Fibroblast of skin of right quadriceps (primary cell): Measurements from ENCODE around the gene MED23.

Source experiments
- DNase-seq: peaks from one replicate; pipeline ENCODE4 v3.0.0-alpha.2; 2013

The MED23 gene, protein sequence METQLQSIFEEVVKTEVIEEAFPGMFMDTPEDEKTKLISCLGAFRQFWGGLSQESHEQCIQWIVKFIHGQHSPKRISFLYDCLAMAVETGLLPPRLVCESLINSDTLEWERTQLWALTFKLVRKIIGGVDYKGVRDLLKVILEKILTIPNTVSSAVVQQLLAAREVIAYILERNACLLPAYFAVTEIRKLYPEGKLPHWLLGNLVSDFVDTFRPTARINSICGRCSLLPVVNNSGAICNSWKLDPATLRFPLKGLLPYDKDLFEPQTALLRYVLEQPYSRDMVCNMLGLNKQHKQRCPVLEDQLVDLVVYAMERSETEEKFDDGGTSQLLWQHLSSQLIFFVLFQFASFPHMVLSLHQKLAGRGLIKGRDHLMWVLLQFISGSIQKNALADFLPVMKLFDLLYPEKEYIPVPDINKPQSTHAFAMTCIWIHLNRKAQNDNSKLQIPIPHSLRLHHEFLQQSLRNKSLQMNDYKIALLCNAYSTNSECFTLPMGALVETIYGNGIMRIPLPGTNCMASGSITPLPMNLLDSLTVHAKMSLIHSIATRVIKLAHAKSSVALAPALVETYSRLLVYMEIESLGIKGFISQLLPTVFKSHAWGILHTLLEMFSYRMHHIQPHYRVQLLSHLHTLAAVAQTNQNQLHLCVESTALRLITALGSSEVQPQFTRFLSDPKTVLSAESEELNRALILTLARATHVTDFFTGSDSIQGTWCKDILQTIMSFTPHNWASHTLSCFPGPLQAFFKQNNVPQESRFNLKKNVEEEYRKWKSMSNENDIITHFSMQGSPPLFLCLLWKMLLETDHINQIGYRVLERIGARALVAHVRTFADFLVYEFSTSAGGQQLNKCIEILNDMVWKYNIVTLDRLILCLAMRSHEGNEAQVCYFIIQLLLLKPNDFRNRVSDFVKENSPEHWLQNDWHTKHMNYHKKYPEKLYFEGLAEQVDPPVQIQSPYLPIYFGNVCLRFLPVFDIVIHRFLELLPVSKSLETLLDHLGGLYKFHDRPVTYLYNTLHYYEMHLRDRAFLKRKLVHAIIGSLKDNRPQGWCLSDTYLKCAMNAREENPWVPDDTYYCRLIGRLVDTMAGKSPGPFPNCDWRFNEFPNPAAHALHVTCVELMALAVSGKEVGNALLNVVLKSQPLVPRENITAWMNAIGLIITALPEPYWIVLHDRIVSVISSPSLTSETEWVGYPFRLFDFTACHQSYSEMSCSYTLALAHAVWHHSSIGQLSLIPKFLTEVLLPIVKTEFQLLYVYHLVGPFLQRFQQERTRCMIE (N-terminal part only)

GRCh38 chr6:131627724-131628682 is at the start of gene MED23:
Gene MED23 (minus strand): TSS chr6:131628242. CDS start chr6:131628049, 193 bp downstream.
- DNase-seq = peak; percentile 94

- no peak for DNase-seq
Observed at GRCh38 chr6:131673184-131673583, 45.1 kb upstream of the MED23 start.

GRCh38 chr6:131669891-131670290 is 41.8 kb upstream of the MED23 start:
- DNase-seq = no peak

DNA sequence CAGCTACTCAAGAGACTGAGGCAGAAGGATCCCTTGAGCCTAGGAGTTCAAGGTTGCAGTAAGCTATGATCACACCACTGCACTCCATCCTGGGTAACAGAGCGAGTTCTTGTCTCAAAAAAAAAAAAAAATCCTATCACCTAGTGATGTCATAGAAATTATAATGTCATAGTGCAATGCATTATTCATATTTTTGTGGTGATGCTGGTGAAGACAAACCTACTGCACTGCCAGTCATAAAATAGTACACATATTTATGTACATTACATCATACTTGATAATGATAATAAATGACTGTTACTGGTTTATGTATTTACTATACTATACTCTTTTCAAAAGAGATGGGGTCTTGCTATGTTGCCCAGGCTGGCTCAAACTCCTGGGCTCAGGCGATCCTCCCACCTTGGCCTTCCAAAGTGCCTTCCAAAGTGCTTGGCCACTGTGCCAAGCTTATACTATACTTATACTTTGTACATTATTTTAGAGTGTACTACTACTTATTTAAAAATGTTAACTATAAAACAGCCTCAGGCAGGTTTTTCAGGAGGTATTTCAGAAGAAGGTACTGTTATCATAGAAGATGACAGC is 35.6 kb upstream of the MED23 start:
- DNase-seq = no peak

GRCh38 chr6:131660195-131660594 is 32.2 kb upstream of the MED23 start:
- DNase-seq = peak; percentile 20

- no peak for DNase-seq
Observed at GRCh38 chr6:131658287-131658686, 30.2 kb upstream of the MED23 start.

DNA sequence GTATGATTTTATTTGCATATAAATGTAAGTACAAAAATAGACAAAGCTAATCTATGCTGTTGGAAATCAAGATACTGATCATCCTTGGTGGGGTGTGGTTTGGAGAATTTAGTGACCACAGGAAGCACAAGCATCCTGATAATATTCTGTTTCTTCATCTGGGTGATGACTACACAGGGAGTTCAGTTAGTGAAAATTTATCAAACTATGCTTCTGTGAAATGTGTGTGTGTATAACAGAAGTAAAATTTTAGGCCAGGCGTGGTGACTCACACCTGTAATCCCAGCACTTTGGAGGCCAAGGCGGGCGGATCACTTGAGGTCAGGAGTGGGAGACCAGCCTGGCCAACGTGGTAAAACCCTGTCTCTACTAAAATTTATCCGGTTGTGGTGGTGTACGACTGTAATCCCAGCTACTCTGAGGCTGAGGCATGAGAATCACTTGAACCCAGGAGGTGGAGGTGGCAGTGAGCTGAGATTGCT is 29.6 kb upstream of the MED23 start:
- DNase-seq = peak; percentile 36

DNA sequence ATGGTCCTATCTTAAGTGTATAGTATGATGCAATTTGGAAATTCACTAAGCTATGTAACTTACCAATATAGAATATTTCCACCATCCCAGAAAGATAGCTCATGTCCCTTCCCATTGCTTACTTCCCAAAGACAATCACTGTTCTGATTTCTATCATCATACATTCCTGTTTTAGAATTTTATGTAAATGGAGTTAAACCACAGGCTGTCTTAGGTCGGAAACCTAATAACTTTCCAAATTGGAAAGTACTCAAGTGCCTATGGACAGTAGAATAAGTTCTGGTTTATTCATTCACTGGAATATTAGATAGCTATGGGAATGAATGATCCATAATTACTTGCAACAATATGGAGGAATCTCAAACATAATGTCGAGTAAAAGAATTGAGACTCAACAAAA is 29.2 kb upstream of the MED23 start:
- no peak for DNase-seq

GRCh38 chr6:131656667-131657066 is 28.6 kb upstream of the MED23 start:
- DNase-seq = no peak

- DNase-seq = no peak
Observed at GRCh38 chr6:131655951-131656350, 27.9 kb upstream of the MED23 start.

GRCh38 chr6:131655387-131655786 is 27.3 kb upstream of the MED23 start:
- DNase-seq = no peak

DNA sequence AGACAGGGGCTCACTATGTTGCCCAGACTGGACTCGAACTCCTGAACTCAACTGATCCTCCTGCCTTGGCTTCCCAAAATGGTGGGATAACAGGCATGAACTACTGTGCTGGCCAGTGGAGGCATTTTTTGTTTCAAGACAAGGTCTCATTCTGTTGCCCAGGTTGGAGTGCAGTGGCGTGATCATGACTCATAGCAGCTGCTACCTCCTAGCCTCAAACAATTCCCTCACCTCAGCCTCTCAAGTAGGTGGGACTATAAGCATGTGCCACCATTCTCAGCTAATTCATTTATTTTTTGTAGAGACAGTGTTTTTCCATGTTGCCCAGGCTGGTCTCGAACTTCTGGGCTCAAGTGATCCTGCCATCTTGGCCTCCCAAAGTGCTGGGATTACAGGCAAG is 26.3 kb upstream of the MED23 start:
- DNase-seq = no peak

DNA sequence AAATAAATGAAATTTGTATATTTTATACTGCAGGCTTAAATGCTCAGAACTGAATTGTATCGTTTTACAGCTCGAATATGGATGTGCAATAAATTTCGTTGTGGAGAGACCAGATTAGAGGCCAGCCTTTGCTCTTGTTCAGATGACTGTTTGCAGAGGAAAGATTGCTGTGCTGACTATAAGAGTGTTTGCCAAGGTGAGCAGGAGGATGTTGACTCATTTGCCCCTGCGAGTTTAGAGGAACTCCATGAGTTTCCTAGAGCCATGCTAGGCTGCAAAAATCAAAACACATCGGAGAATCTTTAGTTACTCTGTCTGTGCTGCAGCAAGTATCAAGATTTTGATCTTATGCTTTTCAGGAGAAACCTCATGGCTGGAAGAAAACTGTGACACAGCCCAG is 24.4 kb upstream of the MED23 start:
- DNase-seq = no peak

GRCh38 chr6:131651782-131652181 is 23.7 kb upstream of the MED23 start:
- DNase-seq = no peak

DNA sequence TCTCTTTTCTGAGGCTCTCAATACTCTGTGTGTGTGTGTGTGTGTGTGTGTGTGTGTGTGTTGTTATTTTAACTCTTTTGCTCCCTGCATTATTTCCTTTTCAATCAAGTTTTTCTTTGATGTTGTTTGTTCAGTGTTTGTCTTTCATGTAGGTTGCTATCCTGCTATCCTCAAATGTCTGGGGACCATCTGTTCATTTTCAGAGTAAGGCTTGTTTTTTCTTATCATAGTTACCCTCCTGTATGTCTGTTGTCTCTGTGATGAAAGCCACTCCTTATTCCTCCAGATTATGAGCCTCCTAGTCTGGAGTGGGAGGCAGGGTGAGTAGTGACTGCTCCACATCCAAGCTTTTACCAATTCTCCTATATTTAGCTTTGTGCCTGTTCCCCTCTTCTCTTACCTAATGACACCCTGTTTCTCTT is 18.2 kb upstream of the MED23 start:
- DNase-seq = no peak

DNA sequence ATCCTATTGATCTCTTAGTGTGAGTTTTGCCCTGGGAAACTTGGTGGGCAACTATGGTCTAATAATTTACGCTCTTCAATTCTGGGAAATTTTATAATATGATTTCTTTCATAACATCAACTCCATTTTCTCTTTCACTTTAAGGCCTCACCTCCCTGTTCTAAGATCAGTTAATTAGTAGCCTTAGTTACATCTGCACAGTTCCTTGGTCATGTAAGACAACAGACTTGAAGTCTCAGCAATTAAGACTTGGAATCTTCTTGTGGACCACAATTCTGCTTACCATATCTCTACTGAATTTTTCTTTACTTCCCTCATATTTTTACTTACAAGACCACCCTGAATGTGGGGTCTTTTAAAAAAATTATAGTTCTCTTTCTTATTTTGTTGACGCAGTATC is 17.8 kb upstream of the MED23 start:
- no peak for DNase-seq

DNA sequence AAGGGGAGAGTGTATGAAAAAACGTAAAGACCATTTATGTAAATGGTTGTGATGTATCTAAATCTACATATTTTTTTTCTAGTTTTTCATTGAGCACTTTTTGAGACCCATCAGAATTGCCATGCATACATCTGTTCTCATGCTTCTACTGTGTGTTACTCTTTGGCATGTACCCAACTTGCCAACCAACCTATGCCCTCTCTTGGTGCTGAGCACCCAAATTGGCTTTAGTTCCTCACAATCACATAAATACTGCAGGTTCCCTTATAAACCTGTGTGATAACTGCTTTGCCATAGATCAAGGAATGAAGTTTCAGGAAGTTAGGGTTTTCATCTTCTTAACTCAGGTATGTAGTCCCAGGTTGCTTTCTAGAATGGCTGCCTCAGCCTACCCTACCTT is 16.9 kb upstream of the MED23 start:
- no peak for DNase-seq

GRCh38 chr6:131643855-131644460 is 15.9 kb upstream of the MED23 start:
- no peak for DNase-seq

- DNase-seq = no peak
Observed at GRCh38 chr6:131642987-131643611, 15.1 kb upstream of the MED23 start.

- no peak for DNase-seq
Observed at GRCh38 chr6:131642565-131642964, 14.5 kb upstream of the MED23 start.
